Measurements from ENCODE around the gene CASS4. TPM values are rescaled to one million over a fixed set of nuclear protein-coding genes. Genes with fewer than 3 reads are reported as not detected.

The CASS4 gene
- total RNA-seq, 1 experiment from 2014 or later = 0.13 TPM

DNA sequence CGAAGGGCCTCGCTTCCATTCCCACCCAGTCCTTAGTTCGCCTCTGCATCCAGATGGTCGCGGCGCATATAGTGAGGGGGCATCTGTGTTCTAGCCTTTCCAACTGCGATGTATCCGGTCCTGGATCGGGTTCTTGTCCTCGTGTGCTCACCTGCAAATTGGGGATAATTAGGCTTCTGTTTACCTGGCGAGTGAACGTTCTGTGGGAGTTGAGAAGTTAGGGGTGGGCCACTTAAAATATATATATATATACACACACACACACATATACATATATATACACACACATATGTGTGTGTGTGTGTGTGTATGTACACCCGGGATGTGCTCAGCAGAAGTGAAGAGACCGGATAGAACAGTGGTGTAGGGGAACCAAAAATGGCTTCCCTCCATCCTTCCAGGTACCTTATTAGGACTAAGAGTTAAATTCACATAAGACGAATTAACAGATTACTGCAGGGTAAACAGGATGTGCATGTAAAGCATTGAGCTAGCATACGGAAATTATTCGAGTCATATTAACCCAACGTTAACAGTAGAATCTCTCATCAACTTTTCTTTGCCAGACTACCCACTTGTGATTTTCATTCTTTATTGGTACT is 19.1 kb upstream of the CASS4 start:
- Mint-ChIP-seq H3K9me3 (no peaks in the 10 kb centered on the region), H3K27ac (0 out of 2 replicates have a peak overlapping the region, but pooled peaks have one; percentile 28), H3K4me3 (no peak overlapping the region), H3K4me1 (peaks cover 29% of the 10 kb centered on the region), H3K27me3 (ENCODE audit: low read depth) (no peaks in the 10 kb centered on the region), H3K36me3 (peaks cover 52% of the 10 kb centered on the region)
- no peak for DNase-seq (ENCODE audit: low spot score)
- no peak for ATAC-seq
- ChIA-PET CTCF (interaction anchor here (1.5 to 1.9 kb wide), 2 partner anchors 35 to 49 kb away, joined by 4 read pairs; partner anchors contain the start of gene FAM210B), POLR2A (interaction anchor here (1.2 to 1.5 kb wide), 2 partner anchors 10 to 75 kb away, joined by 3 to 5 read pairs; partner anchors contain the start of gene RTF2)
- TF ChIP-seq NFYB (CRISPR knock-in tag; conservative IDR thresholded peaks at IDR 0.05; ENCODE audit: low read depth) (no peak), SMAD3 (CRISPR knock-in tag; IDR thresholded peaks at IDR 0.05; ENCODE audit: borderline replicate concordance) (0 out of 2 replicates have a peak, but pooled peaks have one; percentile 7), MYBL2 (CRISPR knock-in tag; IDR thresholded peaks at IDR 0.05) (no peak), ZNF532 (CRISPR knock-in tag; IDR thresholded peaks at IDR 0.05; ENCODE audit: borderline replicate concordance) (no peak), ZMAT4 (CRISPR knock-in tag; IDR thresholded peaks at IDR 0.05) (no peak), ZNF121 (CRISPR knock-in tag; IDR thresholded peaks at IDR 0.05) (no peak)
- TF ChIP-seq, protein P1, sequence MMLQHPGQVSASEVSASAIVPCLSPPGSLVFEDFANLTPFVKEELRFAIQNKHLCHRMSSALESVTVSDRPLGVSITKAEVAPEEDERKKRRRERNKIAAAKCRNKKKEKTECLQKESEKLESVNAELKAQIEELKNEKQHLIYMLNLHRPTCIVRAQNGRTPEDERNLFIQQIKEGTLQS (CRISPR knock-in tag; conservative IDR thresholded peaks at IDR 0.05) = no peak
- TF ChIP-seq, protein P2, sequence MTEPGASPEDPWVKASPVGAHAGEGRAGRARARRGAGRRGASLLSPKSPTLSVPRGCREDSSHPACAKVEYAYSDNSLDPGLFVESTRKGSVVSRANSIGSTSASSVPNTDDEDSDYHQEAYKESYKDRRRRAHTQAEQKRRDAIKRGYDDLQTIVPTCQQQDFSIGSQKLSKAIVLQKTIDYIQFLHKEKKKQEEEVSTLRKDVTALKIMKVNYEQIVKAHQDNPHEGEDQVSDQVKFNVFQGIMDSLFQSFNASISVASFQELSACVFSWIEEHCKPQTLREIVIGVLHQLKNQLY (CRISPR knock-in tag; IDR thresholded peaks at IDR 0.05) = no peak

GRCh38 chr20:56393653-56394052 is 18.4 kb upstream of the CASS4 start:
- Mint-ChIP-seq H3K27me3 (ENCODE audit: low read depth) (no peaks in the 10 kb centered on the region), H3K4me1 (peaks cover 29% of the 10 kb centered on the region), H3K9me3 (no peaks in the 10 kb centered on the region), H3K4me3 (no peak overlapping the region), H3K27ac (peak overlapping the region; percentile 51), H3K36me3 (peaks cover 51% of the 10 kb centered on the region)
- ChIA-PET CTCF (interaction anchor here (1.9 kb wide), 1 partner anchor 35 kb away, joined by 4 read pairs; the partner anchor contains the start of gene FAM210B), POLR2A (no interaction called here)
- DNase-seq (ENCODE audit: low spot score) (no peak), ATAC-seq (no peak)
- TF ChIP-seq GABPB1 (CRISPR knock-in tag; IDR thresholded peaks at IDR 0.05) = 0 out of 2 replicates have a peak, but pooled peaks have one; percentile 11
- no peak for TF ChIP-seq SOX15 (CRISPR knock-in tag; IDR thresholded peaks at IDR 0.05)
- TF ChIP-seq, protein P3, sequence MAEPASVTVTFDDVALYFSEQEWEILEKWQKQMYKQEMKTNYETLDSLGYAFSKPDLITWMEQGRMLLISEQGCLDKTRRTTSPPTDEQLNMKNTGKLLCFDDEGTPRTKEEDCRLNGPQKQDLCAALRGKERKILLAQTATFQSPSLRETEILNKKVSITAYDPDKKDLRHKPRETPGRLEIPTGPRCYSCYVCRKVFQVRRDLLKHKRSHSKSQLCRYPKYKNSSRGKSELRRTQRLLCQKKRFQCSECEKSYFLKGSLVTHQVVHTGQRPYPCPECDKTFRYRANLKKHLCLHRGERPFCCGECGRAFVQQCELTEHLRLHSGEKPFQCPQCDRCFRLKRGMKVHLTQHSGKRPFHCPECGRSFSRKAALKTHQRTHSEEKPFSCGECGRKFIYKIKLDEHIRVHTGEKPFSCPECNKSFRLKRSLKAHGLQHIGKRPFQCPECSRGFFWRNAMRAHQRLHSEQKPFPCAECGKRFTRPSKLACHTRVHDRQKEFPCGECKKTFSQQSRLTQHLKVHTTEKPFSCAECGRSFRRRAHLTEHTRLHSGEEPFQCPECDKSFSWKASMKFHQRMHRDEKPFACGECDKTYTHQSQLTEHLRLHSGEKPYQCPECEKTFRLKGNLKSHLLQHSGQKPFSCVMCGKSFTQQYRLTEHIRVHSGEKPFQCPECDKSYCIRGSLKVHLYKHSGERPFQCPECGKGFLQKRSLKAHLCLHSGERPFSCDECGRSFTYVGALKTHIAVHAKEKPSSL (CRISPR knock-in tag; conservative IDR thresholded peaks at IDR 0.05) = no peak
- no peak for TF ChIP-seq ZNF219 (CRISPR knock-in tag; IDR thresholded peaks at IDR 0.05; ENCODE audit: borderline replicate concordance)

- CTCF ChIA-PET = no interaction called here
- Mint-ChIP-seq H3K27ac (no peak overlapping the region), H3K4me3 (no peak overlapping the region), H3K4me1 (peaks cover 17% of the 10 kb centered on the region), H3K27me3 (ENCODE audit: low read depth) (no peaks in the 10 kb centered on the region), H3K36me3 (peaks cover 51% of the 10 kb centered on the region), H3K9me3 (no peaks in the 10 kb centered on the region)
- DNase-seq (ENCODE audit: low spot score) (no peak), ATAC-seq (no peak)
- POLR2A ChIA-PET = no interaction called here
- TF ChIP-seq SMAD3 (CRISPR knock-in tag; IDR thresholded peaks at IDR 0.05; ENCODE audit: borderline replicate concordance) (no peak), ZNF263 (CRISPR knock-in tag; IDR thresholded peaks at IDR 0.05; ENCODE audit: low read depth) (no peak), KAT7 (CRISPR knock-in tag; IDR thresholded peaks at IDR 0.05; ENCODE audit: borderline replicate concordance) (no peak)
- TF ChIP-seq, protein P4, sequence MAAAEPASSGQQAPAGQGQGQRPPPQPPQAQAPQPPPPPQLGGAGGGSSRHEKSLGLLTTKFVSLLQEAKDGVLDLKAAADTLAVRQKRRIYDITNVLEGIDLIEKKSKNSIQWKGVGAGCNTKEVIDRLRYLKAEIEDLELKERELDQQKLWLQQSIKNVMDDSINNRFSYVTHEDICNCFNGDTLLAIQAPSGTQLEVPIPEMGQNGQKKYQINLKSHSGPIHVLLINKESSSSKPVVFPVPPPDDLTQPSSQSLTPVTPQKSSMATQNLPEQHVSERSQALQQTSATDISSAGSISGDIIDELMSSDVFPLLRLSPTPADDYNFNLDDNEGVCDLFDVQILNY (CRISPR knock-in tag; IDR thresholded peaks at IDR 0.05) = no peak
- TF ChIP-seq, protein P5, sequence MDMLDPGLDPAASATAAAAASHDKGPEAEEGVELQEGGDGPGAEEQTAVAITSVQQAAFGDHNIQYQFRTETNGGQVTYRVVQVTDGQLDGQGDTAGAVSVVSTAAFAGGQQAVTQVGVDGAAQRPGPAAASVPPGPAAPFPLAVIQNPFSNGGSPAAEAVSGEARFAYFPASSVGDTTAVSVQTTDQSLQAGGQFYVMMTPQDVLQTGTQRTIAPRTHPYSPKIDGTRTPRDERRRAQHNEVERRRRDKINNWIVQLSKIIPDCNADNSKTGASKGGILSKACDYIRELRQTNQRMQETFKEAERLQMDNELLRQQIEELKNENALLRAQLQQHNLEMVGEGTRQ (CRISPR knock-in tag; IDR thresholded peaks at IDR 0.05) = no peak
- TF ChIP-seq, protein P6, sequence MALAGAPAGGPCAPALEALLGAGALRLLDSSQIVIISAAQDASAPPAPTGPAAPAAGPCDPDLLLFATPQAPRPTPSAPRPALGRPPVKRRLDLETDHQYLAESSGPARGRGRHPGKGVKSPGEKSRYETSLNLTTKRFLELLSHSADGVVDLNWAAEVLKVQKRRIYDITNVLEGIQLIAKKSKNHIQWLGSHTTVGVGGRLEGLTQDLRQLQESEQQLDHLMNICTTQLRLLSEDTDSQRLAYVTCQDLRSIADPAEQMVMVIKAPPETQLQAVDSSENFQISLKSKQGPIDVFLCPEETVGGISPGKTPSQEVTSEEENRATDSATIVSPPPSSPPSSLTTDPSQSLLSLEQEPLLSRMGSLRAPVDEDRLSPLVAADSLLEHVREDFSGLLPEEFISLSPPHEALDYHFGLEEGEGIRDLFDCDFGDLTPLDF (CRISPR knock-in tag; IDR thresholded peaks at IDR 0.05) = no peak
- TF ChIP-seq, protein P7, sequence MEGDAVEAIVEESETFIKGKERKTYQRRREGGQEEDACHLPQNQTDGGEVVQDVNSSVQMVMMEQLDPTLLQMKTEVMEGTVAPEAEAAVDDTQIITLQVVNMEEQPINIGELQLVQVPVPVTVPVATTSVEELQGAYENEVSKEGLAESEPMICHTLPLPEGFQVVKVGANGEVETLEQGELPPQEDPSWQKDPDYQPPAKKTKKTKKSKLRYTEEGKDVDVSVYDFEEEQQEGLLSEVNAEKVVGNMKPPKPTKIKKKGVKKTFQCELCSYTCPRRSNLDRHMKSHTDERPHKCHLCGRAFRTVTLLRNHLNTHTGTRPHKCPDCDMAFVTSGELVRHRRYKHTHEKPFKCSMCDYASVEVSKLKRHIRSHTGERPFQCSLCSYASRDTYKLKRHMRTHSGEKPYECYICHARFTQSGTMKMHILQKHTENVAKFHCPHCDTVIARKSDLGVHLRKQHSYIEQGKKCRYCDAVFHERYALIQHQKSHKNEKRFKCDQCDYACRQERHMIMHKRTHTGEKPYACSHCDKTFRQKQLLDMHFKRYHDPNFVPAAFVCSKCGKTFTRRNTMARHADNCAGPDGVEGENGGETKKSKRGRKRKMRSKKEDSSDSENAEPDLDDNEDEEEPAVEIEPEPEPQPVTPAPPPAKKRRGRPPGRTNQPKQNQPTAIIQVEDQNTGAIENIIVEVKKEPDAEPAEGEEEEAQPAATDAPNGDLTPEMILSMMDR (IDR thresholded peaks at IDR 0.05) = no peak
These were observed 16.9 kb upstream of the CASS4 start for GRCh38 chr20:56395166-56395565.
